HG03571 (cell line): ENCODE results near the gene UCKL1.
"Not testable (repeated sequence)": the region's sequence is repeated elsewhere in the genome, so short reads cannot be mapped to it uniquely, and the experiment has no call there.

Source experiments
- ATAC-seq: cut with Tn5 transposase; IDR thresholded peaks from one replicate; pipeline ENCODE4 v1.9.1; 2021; ENCODE audit not compliant: unreplicated experiment

The UCKL1 gene

DNA sequence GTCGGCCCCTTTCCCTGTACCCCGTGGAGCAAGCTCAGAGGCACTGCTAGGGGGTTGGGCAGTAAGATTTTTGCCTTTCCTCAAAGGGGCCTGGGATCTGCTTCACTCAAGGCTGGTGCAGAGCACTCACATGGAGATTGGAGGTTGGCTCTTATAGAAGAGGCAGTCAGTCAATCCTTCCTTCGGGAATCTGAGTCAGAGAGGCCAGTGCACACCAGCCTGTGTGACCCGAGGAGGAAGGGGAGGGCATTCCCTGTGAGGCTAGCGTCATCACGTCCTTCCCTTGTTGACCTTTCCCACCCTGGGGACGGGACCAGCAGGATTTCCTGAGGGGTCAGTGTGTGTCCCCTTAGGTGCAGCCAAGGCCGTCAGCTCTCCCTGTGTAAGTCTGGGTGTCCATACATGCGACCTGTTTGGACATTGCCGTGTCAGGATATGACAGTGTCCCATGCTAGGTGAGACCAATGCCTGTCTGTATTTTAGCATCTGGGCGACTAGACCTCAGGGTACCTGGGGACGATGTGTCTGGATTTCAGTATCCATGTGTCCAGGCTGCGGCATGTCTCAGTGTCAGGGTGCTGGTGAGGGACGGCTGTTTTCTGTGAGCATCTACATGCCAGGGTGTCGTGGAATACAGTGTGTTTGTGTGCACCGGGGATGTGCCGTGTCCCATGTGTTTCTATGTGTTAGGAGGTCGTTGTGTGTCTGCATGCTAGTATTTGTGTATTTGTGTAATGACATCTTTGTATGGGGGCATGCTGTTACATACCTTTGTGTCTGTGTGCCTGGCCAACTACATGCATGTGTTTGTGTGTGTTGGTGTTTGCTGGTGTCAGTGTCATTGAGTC is 16.3 kb upstream of the UCKL1 start:
- ATAC-seq, result no peak

DNA sequence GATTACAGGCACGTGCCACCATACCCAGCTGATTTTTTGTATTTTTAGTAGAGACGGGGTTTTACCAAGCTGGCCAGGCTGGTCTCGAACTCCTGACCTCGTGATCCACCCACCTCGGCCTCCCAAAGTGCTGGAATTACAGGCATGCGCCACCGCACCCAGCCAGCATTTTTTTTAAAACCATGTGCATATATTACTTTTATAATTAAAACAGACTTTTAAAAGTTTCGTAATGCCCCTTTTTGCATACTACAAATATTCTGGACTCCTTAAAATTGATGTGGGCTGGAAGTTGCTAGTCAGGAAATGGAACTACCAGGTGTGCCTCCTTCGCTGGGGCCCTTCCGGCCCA is 15.7 kb upstream of the UCKL1 start:
- not testable (repeated sequence) for ATAC-seq

DNA sequence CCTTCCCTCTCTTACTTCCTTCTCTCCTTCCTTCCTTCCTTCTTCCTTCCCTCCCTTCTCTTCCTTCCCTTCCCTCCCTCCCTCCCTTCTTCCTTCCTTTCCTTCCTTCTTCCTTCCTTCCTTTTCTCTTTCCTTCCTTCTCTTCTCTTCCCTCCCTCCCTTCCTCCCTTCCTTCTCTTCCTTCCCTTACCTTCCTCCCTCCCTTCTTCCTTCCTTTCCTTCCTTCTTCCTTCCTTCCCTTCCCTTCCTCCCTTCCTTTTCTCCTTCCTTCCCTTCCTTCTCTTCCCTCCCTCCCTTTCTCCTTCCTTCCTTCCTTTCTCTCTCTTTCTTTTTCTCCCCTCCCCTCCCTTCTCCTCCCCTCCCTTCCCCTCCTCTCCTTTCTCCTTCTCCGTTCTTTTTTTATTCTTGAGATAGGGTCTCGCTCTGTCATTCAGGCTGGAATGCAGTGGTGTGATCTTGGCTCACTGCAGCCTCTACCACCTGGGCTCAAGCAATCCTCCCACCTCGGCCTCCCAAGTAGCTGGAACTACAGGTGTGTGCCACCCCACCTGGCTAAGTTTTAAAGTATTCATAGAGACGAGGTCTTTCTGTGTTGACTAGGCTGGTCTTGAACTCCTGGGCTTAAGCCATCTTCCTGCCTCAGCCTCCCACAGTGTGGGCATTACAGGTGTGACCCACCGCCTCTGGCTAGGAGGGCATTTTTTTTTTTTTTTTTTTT is 14.7 kb upstream of the UCKL1 start:
- ATAC-seq, result no peak

DNA sequence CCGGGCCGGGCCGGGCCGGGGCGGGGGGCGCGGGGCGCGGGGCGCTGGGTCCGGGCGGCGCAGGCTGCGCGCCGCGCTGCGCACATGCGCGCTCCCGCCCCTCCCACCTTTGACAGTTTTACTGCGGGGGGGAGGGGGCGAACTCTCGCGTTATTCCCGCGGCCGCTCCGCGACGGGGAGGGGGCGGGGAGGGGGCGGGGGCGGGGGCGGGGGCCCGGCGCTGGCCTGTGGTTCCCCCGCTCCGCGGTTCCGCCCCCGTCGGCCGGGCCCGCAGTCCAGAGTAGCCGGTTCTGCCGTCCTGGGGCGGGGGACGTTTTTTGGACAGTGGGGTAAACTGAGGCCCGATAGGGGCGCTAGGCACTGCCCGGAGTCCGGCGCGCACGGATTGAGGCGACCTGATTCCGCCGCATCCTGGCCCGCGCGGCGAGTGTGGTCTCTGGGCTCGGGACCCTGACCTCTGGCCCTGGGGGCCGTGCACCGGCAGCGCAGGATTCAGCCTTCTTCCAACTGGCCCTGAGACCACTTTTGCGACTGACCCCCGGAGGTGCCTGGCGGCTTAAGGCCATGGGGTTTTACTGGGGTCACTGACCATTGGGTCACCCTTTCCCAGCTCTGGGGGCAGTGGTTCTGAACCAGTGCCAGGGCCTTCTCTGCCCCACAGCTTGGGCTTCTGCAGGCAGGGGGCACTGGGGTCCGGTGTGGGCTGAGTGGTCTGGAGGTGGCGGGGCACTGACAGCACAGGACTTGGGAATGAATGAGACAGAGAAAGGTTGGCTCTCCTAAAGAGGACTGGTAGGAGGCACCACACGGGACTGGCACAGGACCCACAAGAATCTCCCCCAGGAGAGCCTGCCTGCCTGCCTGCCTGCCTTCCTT is 13.9 kb upstream of the UCKL1 start, which contains the start of gene ZNF512B:
Gene ZNF512B, minus strand, starts transcription at position 93 of the 876 bp plus-strand sequence. CDS start 1,980 bp downstream, outside the sequence.
- ATAC-seq, result no peak

DNA sequence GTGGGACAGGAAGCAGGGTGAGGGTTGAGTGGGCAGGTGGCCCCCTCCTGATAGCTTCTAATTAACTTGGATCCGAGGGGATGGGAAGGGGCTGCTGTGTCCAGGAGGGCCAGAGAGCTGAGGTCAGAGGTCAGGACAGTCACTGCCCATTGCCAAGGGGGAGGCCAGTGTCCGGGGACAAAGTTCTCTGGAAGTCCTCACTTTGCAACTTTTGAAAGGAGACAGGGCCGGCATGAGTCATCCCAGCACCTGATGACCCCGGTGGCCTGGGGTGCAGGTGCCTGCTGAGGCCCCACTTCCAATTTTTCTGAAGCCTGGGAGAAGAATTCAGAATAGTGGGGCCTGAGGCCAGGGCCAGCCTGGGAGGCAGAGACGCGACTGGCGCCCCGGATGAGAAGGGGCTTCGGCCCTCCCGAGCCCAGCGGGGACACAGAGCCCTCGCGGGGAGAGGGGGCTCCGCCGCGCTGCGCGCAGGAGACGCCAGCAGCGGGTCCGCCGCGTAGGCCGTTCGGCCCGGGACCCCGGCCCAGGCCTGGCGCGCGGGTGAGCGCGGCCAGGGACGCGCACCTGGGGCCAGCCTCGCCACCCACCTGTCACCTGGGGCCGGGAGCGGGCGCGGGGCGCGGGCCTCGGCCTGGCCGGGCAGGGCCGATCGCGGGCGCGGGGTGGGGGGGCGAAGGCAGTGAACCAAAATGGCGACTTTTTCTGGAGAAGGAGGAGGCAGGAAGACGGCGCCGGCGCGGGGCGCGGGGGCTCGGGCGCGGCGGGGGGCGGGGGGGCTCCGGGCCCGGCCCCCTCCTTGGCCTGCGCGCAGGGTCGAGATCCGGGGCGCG is 12.9 kb upstream of the UCKL1 start:
- ATAC-seq, result no peak

DNA sequence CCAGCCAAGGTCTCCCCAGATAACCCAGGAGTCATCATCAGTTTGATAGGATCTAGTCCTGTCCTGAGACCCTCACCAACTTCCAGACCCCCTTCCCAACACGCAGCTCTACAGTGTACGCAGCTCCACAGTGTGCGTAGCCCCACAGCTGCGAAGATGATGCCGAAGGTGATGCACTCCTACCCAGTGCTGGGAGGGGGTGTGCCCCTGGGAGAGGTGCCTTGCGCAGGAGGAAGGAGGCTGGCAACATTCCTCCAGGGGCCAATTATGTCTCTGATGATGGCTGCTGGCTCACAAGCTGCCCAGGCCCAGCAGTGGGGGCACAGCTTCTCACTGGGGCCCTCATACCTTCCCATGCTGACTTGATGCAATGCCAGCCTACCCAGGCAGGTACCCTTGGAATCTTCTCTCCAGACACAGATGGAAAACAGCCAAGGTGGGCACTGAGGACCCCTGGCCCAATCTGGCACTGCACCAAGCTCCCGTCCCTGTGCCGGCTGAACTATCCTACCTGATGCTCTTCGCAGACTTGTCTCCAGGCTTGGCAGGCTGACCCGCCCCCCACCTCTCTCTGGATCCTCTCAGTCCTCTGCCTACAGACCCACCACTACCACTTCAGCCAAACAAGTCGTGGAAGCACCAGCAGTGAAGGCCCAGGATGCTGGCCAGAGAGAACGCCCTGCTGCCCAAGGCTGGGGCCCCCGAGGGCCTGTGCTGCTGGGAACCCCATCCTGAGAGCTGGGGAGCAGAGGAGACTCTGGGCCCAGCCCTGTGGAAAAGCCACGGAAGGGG is 12.1 kb upstream of the UCKL1 start:
- ATAC-seq, result no peak

DNA sequence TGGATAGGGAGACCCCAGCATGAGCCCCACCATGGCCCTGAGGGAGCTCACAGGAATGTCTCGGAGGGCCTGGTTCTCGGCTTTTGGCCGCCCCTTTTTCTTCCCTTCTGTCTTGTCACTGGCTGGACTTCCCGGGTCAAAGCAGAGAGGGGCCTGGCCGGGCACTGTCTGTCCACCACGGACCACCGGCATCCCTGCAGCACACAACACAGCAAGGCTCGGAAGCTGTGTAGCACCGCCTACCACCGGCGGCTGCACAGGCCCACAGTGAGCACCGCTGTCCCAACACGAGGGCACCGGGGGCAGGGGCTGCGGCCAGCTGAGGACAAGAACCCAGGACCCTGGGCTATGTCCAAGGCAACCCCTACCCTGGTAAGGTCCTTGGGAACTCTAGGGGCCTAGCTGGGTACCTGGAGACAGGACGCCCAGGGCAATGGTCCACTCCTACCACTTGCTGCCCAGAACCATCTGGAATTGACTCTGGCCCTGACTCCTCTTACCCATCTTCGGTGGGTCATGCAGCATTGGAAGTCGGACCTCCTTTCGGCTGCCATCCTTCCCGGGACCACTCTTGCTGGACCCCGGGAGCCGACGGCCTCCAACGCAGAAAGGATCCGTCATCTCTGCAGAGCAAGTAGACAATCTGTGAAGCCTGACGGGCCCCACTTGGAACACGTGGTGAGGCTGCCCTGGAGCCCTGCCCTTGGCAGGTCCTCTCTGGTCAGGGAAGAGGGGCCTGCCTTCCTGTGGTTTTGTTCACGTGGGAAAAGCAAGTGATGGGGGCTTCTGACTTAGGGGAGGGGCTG is 11.3 kb upstream of the UCKL1 start:
- no peak for ATAC-seq

DNA sequence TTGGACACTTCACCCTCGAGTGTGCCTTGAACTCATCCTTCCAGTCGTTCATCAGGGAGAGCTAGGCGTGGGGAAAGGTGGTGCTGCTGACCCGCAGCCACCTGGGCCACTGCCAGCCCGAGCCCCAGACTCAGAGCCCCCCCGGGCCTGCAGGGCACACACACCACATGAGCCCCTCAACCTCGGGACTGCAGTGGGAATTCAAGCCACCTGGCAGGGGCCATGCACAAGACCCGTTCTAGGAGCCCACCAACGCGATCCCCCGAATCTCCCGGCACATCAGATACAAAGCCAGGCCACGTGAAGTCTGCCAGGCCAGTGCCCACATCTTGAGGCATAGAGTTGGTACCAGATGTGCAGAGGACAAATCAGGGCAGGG is 10.7 kb upstream of the UCKL1 start:
- no peak for ATAC-seq

DNA sequence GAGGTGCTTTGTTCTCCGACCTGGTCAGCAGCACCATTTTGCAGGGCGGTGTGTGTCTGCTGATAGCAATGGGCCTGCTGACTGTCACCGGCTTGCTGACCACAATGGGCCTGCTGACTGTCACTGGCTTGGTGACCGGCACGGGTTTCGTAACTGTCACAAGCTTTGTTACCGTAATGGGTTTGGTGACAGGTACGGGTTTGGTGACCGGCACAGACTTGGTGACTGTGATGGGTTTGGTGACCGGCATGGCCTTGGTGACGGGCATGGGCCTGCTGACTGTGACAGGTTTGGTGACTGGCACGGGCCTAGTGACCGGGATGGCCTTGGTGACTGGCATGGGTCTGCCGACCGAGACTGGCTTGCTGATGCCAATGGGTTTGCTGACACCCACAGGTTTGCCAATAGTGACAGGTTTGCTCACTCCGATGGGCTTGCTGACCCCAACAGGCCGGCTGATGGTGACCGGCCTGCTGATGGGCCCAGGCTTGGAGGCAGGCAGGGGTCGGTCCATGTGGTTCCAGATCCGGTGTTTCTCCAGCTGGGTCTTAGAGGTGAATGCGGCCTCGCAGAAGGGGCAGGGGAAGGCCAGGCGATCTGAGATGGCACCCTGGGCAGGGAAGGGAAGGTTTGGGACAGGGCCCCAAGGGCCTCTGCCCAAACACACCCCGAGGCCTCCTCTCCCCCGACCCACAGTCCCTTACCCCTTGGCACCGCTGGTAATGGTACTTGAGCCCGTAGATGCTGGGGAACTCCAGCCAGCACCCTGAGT is 10.1 kb upstream of the UCKL1 start:
- ATAC-seq, result no peak

DNA sequence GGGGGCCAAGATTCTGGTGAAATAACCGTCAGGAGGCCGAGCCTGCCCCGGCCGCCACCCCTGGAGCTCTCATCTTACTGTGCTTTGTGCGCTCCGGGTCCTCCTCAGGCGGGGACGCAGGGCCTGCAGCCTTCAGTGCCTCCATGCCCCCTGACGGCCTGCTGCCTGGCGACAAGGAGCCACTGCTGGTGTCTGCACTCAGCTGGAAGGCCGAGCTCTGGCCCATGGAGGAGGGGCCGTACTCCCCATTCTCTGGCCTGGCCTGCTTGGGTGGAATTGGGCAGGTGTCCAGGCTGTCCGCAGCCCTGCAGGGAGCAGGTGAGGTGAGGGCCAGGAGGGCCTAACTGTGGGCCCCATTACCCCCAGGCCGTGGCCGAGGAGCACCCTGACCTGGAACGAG is 8.2 kb upstream of the UCKL1 start:
- ATAC-seq, result no peak

DNA sequence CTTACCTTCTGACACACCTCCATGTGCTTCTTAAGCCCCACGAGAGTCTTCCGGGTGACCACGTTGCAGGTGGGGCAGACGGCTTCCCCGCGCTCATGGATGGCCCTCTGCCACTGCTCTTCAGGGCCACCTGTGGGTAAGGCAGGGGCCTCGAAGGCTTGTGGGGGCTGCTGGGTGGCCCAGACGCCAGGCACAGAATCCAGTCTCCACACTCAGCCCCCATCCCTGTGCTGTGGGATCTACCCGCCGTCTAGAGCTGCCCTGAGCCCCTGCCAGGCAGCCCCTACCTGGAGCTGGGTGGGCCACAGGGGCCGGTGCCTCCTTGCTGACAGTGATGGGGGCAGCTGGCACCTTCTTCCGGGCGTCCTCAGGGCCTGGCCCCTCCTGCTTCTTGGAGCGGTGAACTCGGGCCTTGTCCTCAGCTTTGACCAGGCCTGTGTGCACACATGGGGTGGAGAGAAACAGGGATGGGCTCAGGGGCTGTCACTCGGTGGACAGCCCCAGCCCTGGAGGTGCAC is 7.6 kb upstream of the UCKL1 start:
- ATAC-seq, result no peak

DNA sequence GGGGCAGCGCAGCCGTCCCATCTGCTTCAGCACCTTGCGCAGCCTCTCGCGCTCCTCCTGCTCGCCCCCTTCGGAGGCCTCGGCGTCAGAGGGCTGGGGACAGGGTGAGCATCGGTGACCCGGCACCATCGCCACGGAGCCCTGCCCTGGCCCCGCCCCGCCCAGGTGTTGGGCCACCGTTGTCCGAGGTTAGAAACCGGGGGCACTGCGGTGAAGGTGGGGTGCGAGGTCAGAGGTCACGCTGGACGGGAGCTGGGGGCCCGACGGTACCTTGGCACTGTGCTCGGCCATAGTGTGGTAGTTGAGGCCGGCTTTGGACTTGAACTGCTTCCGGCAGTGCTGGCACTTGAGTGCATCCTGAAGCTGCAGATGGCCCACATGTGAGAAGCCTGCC is 7.1 kb upstream of the UCKL1 start:
- ATAC-seq, result no peak

DNA sequence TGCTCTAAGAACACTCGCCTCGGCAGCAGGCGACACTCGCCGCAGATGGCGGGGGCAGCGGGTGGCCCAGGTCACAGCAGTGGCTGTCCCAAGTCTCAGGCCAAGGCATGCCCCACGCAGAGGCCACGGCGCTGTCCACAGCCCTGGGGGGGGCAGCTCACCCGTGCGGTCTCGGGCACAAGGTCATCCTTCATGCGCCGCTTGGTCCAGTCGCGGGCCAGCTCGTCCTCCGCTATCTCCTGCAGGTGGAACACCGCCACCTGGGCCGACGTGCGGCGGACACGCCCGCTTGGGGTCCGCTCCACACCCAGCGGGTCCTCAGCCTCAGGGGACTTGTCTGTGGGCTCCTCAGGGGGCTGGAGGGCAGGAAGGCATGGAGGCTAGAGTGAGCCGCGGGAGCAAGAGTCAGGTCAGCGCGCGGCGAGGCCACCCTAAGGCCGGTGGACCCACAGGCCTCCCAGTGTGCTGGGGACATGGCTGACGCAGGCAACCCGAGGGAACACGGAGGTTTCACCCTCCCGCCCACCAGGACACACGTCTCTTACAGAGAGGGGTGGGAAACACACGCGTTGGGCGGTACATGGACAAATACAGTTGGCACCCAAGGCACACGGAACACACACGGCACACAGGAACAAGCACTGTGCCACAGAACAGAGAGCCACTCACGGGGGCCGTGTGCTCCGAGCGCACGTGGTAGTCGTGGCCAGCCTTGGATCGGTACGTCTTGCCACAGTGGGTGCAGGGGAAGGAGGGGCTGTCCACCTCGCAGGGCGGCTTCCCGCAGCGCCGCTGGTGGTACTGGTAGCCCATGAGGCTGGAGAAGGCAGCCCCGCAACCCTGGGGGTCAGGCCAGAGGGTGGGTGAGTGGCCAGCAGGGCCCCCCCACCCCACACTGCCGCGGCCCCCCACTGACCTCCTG is 6.5 kb upstream of the UCKL1 start:
- ATAC-seq, result no peak

DNA sequence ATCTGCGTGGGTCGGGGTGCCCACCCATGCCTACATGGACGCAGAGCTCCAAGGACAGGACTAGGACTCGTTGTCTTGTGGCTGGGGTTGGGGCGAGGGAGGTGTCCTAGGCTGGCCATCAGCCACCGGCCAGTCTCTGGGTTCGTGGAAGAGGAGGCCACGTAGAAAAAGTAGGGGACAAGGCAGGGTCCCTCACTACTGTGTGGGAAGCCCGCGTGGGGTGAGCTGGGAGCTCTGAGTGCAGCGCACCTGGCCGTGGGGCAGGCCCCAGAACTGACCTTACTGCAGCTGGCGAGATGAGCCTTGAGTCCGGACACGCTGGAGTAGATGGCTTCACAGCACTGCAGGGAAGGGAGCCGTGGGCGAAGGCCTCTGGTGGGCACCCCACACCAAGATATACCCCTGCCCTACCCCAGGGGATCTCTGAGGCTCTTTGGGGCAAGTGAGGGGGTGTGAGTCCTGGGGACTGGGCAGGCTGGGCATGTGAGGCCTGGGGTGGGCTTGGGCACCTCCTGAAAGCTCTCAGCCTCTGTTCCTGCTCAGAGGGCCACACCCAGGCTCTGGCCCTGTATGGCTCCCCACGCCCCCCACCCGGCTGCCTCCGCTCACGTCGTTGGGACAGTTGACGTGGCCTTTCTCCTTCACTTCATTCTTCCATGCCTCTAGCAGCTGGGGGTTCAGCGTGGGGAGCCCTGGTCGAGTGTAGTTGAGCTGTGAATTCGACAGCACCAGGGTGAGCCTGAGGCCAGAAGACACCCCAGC is 5.6 kb upstream of the UCKL1 start:
- no peak for ATAC-seq

DNA sequence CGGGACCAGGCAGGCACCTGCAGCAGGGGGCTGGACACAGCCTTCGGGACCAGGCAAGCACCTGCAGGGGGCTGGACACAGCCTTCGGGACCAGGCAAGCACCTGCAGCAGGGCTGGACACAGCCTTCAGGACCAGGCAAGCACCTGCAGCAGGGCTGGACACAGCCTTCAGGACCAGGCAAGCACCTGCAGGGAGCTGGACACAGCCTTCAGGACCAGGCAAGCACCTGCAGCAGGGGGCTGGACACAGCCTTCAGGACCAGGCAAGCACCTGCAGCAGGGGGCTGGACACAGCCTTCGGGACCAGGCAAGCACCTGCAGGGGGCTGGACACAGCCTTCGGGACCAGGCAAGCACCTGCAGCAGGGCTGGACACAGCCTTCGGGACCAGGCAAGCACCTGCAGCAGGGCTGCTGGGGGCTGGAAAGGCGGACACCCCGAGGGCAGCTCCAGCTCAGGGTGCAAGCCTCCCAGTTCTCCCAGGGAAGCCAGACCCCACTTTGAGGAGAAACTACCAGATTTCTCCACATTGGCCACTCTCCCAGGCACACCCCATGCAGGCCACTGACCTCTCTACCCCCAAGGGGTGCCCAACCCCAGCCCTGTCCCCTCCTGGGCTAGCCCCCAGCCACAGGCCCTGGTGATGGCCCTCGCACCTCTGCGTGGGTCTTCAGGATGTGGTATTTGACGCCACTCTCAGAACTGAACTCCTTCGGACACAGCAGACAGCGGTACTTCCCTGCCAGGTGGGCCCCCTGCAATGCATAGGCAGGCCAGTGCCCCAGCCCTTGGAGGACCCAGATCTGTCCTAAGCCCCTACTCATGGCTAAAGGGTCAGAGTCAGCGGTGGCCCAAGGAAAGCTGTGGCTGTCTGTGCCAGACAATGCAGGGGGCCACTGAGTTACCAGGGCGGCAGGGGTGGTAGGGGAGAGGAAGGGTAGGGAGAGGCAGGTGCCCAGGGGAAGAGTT is 4.7 kb upstream of the UCKL1 start:
- ATAC-seq, result not testable (repeated sequence)
